ENCODE results near the gene PFAS.
"Not testable (repeated sequence)": the region's sequence is repeated elsewhere in the genome, so short reads cannot be mapped to it uniquely, and the experiment has no call there.

Gene PFAS

DNA sequence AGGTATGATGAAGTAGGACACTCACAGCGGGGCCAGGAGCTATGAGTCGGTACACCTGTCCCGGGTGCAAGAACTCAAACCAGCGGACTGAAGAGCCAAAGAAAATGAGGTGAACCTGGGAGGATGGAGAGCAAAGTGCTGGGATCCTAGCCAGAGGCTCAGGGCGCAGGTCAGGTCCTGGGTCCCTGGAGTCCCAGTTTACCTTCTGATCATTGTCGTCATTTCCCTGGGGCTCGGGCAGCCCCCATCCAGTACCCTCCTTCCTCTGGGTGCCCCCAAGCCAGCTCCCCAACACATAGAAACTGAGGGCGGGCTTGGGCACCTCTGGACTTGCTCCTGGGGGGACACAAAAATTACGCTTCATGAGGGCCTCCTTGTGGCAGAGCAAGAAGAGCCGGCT is 17.4 kb upstream of the PFAS start:
- DNase-seq, result no peak

DNA sequence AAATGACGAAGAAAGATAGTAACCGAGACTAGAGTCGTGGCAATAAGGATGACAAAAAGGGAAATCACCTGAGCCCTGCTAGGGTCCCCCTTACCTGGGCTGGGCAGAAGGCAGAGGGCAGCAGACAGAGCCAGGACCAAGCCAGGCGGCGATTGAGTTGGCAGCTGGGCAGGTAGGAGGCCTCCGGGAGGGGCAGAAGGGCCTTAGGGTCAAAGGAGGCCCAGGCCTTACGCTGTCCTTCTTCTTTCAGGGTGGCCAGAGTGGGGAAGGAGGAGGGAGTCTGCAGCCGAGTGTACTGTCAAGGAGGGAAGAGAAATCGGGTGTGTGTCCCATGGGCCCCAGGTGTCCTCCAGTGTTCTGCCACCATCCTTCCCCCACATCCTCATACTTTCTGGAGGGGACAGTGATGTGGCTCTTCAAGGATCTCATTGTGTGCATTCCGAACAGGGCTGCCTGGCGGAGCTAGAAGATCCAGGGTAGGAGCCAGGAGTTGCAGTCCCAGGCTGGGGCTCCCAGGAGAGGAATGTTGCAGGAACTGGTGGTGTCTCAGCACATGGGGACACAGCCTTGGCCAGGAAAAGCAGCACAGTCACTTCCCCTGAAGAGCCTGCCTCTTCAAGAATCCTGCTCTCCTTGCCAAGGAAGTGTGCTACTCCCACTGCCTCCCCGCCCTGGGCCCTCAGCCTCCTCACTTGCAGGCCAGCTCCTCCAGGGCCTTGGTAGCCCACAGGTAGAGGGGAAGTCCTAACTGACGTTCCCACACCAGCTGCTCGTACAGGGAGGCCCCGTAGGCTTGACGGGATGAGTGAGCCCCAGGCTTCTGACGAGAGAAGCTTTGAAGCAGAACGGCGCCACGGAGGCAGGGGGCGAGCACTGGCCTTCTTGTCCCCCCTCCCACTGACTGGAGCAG is 14.5 kb upstream of the PFAS start:
- no peak for DNase-seq

DNA sequence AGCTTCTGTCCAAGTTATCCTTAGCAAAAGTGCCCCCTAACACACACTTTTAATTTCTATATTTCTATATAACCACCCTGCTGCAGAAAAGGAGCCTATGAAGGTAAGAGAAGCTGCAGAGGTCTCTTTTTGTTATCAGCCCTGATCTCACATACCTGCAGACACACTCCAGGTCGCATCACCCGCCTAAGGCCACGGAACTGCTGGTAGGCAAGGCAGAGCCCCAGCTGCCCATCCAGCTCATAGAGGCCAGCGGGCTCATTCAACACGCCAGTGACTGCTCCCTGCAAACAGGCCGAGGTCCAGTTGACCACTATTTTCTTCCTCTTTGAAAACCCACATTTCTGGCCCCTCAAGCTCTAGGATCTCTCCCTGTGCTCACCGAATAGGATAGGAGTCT is 13.4 kb upstream of the PFAS start:
- no peak for DNase-seq

DNA sequence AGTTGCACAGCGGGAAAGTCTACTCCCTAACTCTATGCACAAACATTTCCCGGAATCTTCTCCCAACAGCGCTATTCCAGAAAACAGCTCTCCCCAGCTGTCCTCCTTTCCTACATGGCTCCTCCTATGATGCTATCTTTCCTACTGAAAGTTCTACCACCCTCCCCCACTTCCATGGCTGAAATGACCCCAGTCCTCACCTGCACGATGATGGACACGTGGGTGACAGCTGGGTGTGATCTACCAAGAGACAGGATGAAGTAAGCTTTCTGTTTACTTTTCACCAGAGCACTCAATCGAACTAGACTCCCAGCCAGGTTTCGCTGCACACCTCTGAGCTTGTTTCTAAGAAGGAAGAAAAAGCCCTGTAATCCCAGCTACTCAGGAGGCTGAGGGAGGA is 11.9 kb upstream of the PFAS start:
- DNase-seq, result no peak

GRCh38 chr17:8237886-8238285 is 11.2 kb upstream of the PFAS start:
- no peak for DNase-seq

- DNase-seq, result no peak
These were observed 5.3 kb upstream of the PFAS start for GRCh38 chr17:8243827-8244226.

DNA sequence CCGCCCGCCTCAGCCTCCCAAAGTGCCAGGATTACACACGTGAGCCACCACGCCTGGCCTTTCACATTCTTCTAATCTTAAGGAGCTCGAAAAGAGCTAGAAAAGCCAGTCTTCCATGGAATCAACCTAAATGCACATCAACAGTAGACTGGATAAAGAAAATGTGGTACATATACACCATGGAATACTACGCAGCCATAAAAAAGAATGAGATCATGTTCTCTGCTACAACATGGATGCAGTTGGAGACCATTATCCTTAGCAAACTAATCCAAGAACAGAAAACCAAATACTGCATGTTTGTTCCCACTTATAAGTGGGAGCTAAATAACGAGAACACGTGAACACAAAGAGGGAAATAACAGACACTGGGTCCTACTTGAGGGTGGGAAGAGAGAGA is 4.3 kb upstream of the PFAS start:
- no peak for DNase-seq

GRCh38 chr17:8249621-8250500 is 772 bp downstream of the PFAS start:
- no peak for DNase-seq

GRCh38 chr17:8251411-8251810 is 2.3 kb downstream of the PFAS start:
- DNase-seq, result not testable (repeated sequence)

GRCh38 chr17:8253801-8254200 is 4.7 kb downstream of the PFAS start:
- no peak for DNase-seq

DNA sequence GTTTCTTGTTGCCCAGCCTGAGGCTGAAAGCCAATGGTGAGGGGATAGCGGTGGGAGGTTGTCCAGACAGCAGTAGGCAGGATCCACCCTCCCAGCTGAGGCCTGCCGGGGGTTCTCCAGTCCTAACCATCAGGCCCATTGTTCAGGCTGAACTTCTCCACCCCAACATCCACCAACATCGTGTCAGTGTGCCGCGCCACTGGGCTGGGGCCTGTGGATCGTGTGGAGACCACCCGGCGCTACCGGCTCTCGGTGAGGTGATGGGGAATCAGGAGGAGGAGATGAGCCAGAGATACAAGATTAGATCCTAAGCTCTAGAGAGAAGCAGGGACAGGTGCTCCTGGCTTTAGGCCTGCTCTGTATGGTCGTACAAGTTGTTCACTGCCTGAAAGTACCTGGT is 5.8 kb downstream of the PFAS start:
- DNase-seq, result no peak

DNA sequence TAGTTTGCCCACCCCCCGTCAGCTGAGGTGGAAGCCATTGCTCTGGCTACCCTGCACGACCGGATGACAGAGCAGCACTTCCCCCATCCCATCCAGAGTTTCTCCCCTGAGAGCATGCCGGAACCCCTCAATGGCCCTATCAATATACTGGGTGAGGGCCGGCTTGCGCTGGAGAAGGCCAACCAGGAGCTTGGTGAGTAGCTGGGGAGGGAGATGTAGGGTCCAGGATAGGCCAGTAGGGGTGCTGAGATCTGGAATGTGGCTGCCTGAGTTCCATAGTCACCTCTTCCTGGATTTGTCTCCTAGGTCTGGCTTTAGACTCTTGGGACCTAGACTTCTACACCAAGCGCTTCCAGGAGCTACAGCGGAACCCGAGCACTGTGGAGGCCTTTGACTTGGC is 6.4 kb downstream of the PFAS start:
- no peak for DNase-seq

- DNase-seq, result no peak
These were observed 7.2 kb downstream of the PFAS start for GRCh38 chr17:8256291-8256690.

DNA sequence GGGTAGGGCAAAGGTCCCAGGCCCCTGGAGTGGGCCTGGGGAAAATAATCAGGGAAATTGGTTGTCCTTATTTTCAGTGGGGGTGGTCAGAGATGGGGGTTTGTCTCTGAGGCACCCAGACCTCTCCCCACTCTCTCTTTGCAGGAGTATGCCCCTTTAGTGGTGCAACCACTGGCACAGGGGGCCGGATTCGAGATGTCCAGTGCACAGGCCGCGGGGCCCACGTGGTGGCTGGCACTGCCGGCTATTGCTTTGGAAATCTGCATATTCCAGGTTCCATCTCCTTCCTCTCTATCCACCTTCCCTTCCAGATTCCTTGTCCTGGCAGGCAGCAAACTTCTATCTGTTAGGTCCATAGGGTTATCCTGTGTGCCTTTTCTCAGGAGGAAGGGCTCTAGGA is 7.6 kb downstream of the PFAS start:
- DNase-seq, result no peak

DNA sequence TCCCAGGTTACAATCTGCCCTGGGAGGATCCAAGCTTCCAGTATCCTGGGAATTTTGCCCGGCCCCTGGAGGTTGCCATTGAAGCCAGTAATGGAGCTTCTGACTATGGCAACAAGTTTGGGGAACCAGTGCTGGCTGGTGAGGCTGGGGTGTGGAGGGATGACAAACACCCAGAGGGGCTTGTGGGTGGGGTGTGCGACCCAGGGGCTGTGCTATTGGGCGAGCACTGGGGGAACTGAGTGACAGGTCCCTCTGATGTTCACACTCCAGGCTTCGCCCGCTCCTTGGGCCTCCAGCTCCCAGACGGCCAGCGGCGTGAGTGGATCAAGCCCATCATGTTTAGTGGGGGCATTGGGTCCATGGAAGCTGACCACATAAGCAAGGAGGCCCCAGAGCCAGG is 8.7 kb downstream of the PFAS start:
- DNase-seq, result no peak

DNA sequence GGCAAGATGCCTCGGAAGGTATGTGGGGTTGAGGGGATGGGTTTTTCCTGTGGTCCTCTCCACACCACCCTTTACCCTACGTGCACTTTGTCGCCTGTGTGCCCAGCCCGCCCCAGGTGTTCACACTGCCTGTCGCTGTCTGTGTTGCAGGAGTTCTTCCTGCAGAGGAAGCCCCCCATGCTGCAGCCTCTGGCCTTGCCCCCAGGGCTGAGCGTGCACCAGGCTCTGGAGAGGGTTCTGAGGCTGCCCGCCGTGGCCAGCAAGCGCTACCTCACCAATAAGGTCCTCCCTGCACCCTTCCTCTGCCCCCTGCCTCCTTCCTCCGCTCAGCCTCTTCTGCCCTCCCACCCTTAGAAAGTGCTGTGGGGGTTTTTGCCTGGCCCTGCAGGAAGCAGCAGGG is 15.2 kb downstream of the PFAS start:
- DNase-seq, result no peak

GRCh38 chr17:8264836-8265542 is 15.9 kb downstream of the PFAS start:
- DNase-seq, result no peak

DNA sequence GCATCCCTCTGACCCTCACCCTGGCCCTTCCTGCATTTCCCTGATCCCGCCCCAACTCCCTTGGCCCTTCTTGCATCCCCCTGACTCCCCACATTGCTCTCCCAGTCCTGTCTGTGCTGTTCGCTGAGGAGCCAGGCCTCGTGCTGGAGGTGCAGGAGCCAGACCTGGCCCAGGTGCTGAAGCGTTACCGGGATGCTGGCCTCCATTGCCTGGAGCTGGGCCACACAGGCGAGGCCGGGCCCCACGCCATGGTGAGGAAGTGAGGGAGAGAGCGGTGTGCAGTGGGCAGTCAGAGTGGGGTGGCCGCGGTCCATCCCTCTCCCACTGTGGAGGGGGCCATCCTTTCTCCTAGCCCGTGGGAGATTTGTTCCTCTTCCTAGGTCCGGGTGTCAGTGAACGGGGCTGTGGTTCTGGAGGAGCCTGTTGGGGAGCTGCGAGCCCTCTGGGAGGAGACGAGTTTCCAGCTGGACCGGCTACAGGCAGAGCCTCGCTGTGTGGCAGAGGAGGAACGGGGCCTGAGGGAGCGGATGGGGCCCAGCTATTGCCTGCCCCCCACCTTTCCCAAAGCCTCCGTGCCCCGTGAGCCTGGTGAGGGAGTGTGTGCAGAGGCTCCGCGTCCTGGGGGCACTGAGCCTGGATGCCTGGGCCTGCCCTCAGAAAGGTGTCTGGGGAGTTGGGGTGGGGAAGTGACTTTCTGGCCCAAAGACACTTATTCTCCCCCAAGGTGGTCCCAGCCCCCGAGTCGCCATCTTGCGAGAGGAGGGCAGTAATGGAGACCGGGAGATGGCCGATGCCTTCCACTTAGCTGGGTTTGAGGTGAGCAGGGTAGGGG is 17.8 kb downstream of the PFAS start:
- no peak for DNase-seq

GRCh38 chr17:8267480-8268147 is 18.5 kb downstream of the PFAS start:
- DNase-seq, result no peak

GRCh38 chr17:8268550-8269298 is 19.6 kb downstream of the PFAS start:
- no peak for DNase-seq

- DNase-seq, result no peak
These were observed 23.3 kb downstream of the PFAS start for GRCh38 chr17:8272421-8272820.

Data from COR-L47 (cell line).